GM19025 (cell line): Measurements from ENCODE around the gene AGPAT3.

Experiments used
- ATAC-seq: cut with Tn5 transposase; IDR thresholded peaks from one replicate; pipeline ENCODE4 v1.9.1; 2021; ENCODE audit warnings: mild to moderate bottlenecking, low read depth, moderate library complexity; ENCODE audit not compliant: unreplicated experiment

AGPAT3 gene

DNA sequence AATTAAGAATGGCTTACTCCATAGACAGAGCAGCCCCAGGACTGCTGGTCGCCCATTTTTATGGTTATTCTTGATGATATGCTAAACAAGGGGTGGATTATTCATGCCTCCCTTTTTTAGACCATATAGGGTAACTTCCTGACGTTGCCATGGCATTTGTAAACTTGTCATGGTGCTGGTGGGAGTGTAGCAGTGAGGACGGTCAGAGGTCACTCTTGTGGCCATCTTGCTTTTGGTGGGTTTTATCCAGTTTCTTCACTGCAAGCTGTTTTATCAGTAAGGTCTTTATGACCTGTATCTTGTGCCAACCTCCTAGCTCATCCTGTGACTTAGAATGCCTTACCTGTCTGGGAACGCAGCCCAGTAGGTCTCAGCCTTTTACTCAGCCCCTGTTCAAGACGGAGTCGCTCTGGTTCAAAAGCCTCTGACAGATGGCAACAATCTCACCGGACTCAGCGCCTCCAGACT, 5.2 kb upstream of the AGPAT3 start:
- no peak for ATAC-seq

- no peak for ATAC-seq
These were observed 3.3 kb upstream of the AGPAT3 start for GRCh38 chr21:43861706-43862105.

DNA sequence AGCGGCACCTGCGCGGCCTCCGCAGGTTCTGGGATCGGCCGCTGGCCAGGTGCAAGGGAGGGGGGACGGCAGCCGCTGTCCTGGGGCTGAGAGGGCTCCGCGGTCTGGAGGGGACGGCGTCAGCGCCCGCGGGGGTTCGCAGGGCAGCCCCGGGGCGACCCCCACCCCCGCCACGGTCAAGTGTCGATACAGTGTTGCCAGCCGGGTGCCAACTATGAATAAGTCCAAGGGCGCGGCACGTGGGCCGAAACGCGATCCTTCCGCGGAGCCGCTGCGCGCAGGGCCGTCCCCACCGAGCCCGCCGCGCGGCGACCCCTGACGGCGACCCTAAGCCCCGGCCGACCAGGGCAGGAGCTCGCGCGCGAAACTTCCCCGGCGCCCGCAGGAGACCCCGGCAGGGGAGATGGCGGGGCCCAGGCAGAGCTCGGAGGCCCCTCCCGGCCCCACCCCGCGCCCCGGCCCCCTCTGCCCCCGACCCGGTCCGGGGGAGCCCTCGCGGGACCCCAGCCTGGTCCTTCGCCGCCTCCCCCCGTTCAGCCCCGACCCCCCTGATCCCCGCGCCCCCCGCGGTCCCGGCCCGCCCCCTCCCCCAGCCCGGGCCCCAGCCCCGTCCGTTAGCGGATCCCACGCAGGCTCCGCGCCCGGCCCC, 586 bp upstream of the AGPAT3 start:
- ATAC-seq, result no peak

DNA sequence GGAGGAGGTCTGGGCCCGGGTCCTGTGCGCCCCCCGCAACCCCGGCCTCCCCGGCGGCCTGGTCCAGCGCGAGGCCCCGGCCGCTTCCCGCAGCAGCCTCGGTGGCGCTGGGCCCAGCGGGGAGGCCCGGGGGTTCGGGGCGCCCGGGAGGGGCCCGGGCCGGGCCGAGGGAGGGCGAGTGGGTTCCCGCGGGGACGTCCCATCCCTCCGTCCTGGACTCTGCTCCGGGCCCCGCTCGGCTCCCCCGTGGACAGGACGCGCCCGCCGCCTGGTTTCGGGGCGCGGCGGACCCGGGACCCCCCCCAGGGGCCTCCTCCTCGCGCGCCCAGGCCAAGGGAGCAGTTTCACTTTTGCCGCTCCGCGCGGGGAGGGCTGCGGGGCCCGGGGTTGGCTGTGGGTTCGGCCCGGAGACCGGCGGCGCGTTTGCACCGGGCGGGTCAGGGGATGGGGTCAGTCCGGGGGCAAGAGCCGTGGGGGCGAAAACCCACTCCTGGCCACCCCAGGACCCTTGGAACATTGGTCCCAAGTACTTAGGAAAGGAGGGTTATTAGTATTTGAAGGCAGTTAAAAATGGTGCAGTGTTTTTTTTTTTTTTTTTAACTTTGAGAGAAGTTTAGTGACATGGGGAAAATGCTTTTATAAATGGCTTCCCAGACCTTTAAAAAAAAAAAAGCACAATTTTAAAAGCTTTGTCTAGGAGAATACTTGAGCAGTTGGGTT, 677 bp downstream of the AGPAT3 start:
- no peak for ATAC-seq

GRCh38 chr21:43866260-43866629, 1.2 kb downstream of the AGPAT3 start:
- no peak for ATAC-seq

DNA sequence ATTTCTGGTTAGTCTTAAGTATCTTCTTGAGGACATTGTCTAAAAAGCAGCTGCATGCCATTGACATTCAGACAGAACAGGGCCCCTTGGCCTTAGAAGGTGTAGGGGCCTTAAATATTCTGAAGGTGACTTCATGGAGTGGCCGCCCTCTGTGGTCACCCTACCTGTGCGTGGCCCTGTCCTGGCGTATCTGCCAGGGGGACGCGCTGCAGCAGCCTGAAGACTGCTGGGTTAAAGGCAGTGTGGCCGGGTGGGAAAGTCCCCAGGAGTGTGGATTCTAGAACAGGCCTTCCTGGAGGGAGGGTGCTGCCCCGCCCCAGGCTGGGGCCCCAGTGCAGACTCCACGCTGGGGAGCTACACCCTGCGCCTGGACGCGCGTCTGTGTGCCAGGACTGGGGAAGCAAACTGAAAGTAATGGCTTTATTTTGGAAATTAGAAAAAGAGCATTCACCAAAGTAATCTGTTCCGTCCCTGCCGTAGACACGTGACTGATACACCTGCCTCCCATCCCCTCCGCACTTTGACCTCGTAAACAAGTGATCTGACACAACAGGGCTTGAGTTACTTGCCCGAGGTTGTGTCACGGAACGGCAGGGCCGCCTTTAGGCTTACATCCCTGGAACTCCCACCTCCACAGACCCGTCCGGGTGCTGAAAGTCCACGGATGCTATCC, 1.8 kb downstream of the AGPAT3 start:
- no peak for ATAC-seq

GRCh38 chr21:43867332-43867703, 2.3 kb downstream of the AGPAT3 start:
- no peak for ATAC-seq

DNA sequence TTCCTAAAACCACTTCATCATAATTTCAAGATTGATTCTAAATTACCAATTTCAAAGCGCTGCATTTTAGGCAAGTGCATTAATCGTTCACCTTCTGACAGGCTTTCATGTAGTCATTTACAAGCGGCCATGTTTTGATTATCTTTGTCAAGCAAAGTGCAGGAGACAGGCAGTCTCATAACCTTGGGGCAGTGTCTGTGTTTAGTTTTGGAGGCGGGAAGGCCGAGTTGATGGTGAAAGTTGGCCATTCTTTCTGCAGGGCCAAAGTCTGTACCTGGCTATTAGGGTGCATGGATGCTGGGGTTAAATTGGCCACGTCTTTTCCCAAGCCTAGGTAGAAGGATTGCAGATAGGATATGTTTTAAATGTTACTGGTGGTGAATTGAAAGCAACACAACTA, 2.9 kb downstream of the AGPAT3 start:
- ATAC-seq, result no peak

- ATAC-seq, result no peak
These were observed 3.4 kb downstream of the AGPAT3 start for GRCh38 chr21:43868461-43868860.

DNA sequence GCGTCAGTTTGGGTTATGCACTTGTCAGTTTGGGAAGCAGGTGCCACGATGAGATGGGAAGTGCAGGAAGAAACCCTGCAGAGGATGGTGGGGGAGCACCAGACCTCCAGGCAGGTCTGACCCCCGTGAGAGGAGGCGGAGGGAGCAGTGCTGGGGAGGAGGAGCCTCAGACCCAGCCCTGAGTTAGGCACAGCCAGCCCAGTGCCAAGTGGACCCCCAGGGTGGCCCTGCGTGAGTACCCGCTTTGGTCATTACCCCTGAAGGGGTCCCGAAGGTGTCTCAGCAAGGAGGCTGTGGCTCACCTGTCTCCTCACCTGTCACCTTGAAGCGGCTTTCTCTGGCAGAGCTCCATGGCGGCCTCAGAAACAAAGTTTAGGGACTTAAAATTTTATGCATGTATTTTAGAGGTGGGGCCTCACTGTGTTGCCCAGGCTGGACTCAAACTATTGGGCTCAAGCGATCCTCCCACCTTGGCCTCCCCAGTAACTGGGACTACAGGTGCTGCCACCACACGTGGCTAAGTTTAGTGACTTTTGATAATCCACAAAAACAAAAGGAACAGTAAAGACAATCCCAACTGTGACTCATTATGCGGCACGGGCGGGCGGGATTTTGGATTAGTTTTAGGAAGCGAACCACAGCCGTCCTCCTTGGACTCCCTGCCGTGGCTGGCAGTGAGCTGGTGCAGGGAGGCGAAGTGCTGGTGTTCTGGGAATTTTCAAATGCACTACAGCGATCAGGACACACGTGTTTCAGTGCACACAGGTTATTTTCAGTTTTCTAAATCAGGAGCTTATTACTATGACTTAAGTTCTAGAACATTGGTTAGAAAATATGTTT, 4.7 kb downstream of the AGPAT3 start:
- no peak for ATAC-seq

DNA sequence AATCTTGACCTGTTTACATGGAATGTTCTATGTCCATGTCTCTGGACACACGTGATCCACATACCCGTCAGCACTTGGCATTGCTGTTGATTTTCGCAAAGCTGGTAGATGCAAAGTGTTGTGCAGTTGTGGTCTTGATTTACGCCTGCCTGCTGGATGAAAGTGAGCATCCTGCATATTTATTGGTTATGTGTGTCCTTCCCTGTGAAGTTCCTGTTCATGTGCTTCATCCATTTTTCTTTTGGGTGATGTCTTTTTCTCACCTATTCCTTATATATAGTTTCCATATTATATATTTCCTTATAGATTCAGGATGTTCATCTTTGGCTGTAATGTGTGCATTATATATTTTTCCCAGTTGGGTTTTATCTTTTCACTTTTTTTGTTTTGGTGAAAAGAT, 6.5 kb downstream of the AGPAT3 start:
- no peak for ATAC-seq

DNA sequence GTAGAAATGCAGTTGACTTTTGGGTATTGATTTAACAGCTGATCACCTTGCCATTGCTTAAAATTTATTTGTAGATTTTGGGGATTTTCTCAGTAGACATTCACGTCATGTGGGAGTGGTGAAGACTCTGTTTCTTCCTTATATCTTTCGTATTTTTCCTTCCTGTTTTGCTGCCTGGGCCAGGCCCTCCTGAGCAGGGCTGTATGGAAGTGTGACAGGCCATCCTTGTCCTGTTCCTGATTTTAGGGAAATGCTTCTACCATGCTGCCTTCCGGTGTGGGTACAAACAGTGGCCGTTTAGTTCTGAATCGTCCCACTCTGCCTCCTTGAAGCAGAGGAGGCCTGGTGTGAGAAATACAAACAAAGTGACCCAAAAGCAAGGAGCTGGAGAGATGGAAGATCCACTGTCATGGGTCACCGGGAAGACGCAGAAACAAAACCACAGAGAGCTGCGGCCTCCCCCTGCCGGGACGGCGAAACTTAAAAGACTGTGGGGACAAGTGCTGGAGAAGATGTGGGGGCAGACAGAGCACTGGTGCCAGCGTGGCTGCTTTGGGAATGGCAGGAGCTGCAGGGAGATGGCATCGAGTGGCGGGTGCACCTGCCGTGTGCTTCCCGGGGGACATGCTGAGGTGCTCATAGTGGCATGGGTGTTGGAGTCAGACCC, 7.6 kb downstream of the AGPAT3 start:
- no peak for ATAC-seq

GRCh38 chr21:43873673-43874072, 8.7 kb downstream of the AGPAT3 start:
- no peak for ATAC-seq

GRCh38 chr21:43874085-43874805, 9.2 kb downstream of the AGPAT3 start:
- ATAC-seq, result no peak

DNA sequence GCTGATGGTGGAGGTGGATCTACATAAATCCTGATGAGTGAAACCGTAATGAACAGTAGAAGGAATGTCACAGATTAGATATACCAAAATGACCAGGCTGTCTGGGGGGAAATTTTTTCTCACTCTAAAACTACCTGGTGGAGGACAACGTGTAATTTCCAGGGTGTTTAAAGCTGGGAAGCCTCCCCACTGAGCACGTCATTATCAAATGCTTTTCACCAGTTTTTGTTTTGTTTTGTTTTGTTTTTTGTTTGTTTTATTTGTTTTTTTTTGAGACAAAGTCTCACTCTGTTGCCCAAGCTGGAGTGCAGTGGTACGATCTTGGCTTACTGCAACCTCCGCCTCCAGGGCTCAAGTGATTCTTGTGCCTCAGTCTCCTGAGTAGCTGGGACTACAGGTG, 11.6 kb downstream of the AGPAT3 start:
- ATAC-seq, result no peak

DNA sequence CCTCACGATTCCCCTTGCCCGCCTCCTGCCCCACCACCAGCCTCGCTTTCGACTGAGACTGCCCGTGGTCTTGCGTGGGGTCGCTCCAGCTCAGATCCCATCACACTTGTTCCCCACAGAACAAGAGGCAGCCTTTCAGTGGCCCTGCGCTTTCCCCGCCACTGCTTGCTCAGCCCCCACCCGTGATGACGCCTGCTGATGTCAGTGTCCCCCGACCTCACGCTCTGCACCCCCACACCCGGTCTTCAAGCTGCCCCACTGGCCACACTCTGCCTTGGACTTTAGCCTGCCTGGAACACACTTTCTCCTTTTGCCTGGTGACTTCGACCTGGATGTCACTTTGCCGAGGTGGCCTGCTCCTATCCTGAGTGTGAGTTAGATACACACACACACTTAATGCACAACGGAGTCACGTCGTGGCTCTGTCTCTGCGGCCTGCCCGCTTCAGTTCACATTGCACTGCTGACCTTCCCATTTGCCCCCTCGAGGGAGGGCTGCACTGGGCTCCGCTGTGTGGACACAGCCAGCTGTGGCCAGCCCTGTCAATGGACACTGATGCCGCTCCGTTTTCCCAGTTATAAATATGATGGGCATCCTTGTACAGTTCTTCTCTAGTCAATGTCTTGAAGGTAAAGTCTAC, 13.0 kb downstream of the AGPAT3 start:
- ATAC-seq, result no peak

DNA sequence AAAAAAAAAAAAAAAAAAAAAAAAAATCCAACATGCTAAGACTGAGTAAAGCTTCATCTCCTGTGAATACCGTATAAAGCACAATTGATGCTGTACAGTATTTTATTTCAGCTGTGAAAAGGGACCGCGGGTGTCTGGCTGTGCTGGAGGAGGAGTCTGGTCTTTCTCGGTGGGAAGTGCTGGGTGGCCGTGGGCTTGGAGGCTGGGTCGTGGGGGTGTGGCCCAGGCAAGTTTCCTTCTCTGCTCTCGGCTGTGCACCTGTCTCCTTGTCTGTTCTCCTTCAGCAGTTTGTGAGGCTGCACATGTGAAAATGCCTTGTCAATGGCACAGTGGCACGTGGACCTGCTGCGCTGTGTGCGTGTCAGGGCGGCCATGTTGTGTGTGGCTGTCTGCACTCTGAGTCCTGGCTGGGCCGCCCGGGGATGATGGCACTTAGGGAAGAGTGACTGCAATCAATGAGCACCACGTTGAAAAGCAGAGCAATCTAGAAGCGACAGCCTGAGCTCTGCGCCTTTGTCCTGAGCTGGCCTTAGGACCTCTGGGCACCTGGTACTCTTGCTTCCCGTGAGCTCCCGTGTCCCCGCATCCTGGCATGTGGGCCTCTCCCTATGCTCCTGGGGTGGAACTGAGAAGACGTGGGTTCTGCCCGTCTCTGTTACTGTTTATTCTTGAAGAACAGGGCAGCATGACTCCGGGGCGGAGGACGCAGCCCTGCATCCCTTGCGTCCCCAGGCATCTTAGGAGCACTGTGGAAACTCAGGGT, 14.5 kb downstream of the AGPAT3 start:
- ATAC-seq, result no peak

DNA sequence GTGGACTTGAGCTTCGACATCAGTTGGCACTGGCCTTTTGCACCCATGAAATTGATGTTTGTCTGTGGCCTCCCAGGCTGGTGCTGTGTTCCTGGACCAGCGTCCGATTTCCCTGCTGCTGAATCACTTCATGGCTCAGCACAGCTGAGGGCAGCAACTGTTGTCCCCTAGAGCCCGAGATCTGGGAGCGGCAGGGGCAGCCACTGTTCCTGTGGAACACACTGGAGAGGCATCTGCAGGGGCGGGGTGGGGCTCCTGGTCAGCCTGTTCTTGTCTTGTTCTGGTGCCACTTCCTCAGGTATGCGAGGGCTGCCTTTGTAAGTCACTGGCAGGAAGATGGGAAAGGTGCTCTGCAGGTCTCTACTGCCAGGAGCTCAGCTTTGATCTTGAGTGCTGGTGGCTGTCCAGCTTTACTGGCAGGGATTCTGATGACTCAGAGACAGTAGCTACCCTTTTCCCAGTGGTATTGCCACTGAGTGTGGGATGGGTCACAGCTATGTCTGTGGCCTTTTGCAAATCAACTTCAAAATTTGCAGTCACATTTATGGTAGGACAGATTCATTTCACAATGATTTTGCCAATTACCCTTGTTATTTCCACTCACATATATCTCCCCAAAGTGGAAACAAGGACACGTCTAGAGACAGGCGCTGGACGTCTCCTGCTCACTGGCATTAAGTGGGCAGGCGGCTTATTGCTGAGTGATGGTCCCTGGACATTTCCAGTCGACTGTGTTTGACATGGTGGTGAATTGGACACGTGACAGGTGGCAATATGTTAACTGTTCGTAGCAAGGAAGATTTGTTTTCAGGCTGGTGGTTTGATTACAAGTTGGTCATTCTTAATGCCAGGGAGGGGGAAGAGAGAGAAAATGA, 15.3 kb downstream of the AGPAT3 start:
- ATAC-seq, result no peak
